ENCODE results near the gene PHKA1.
"Not testable (repeated sequence)": the region's sequence is repeated elsewhere in the genome, so short reads cannot be mapped to it uniquely, and the experiment has no call there.

The PHKA1 gene

GRCh38 chrX:72713599-72714477 is at the start of gene PHKA1:
Gene PHKA1 (minus strand): TSS chrX:72714306. CDS start chrX:72713880, 426 bp downstream.
- not testable (repeated sequence) for FAIRE-seq

- not testable (repeated sequence) for FAIRE-seq
Observed at GRCh38 chrX:72760454-72760853, 46.3 kb upstream of the PHKA1 start.

- FAIRE-seq, result not testable (repeated sequence)
Observed at GRCh38 chrX:72748545-72748944, 34.4 kb upstream of the PHKA1 start.

- FAIRE-seq, result not testable (repeated sequence)
Observed at GRCh38 chrX:72745546-72745945, 31.4 kb upstream of the PHKA1 start.

GRCh38 chrX:72735561-72735960 is 21.5 kb upstream of the PHKA1 start:
- FAIRE-seq, result no peak

- not testable (repeated sequence) for FAIRE-seq
Observed at GRCh38 chrX:72733636-72734035, 19.5 kb upstream of the PHKA1 start.

- FAIRE-seq, result no peak
Observed at GRCh38 chrX:72727846-72728245, 13.7 kb upstream of the PHKA1 start.

- no peak for FAIRE-seq
Observed at GRCh38 chrX:72716766-72717165, 2.7 kb upstream of the PHKA1 start.

- no peak for FAIRE-seq
Observed at GRCh38 chrX:72715546-72715945, 1.4 kb upstream of the PHKA1 start.

- no peak for FAIRE-seq
Observed at GRCh38 chrX:72714478-72714916, 391 bp upstream of the PHKA1 start.

GRCh38 chrX:72713130-72713529 is 976 bp downstream of the PHKA1 start:
- FAIRE-seq, result no peak

- no peak for FAIRE-seq
Observed at GRCh38 chrX:72712094-72712755, 1.9 kb downstream of the PHKA1 start.

- FAIRE-seq, result no peak
Observed at GRCh38 chrX:72705814-72706213, 8.3 kb downstream of the PHKA1 start.

GRCh38 chrX:72705111-72705510 is 9.0 kb downstream of the PHKA1 start:
- FAIRE-seq, result no peak

- no peak for FAIRE-seq
Observed at GRCh38 chrX:72694170-72694569, 19.9 kb downstream of the PHKA1 start.

- no peak for FAIRE-seq
Observed at GRCh38 chrX:72693477-72693876, 20.6 kb downstream of the PHKA1 start.

GRCh38 chrX:72687396-72687795 is 26.7 kb downstream of the PHKA1 start:
- FAIRE-seq, result no peak

GRCh38 chrX:72685810-72686456 is 28.2 kb downstream of the PHKA1 start:
- FAIRE-seq, result no peak

GRCh38 chrX:72685018-72685417 is 29.1 kb downstream of the PHKA1 start:
- FAIRE-seq, result no peak

GRCh38 chrX:72683631-72684030 is 30.5 kb downstream of the PHKA1 start:
- no peak for FAIRE-seq

GRCh38 chrX:72676465-72676864 is 37.6 kb downstream of the PHKA1 start:
- no peak for FAIRE-seq

- not testable (repeated sequence) for FAIRE-seq
Observed at GRCh38 chrX:72673951-72674350, 40.2 kb downstream of the PHKA1 start.

GRCh38 chrX:72669508-72669907 is 44.6 kb downstream of the PHKA1 start:
- FAIRE-seq, result not testable (repeated sequence)

- FAIRE-seq, result no peak
Observed at GRCh38 chrX:72666451-72666850, 47.7 kb downstream of the PHKA1 start.
